Osteocyte (in vitro differentiated cells): ENCODE measurements around the gene NPW. TPM values are rescaled to one million over a fixed set of nuclear protein-coding genes. Genes with fewer than 3 reads are reported as not detected.

Experiments used
- DNase-seq: peaks from one replicate; pipeline ENCODE4 v3.0.0; 2021; ENCODE audit warnings: mixed read lengths; ENCODE audit not compliant: unreplicated experiment; ENCODE audit errors: extremely low spot score
- H3K27ac Mint-ChIP-seq: one replicate; pipeline ENCODE4 v1.8.0; 2021; ENCODE audit warnings: mild to moderate bottlenecking, mixed read lengths; ENCODE audit not compliant: unreplicated experiment
- H3K27me3 Mint-ChIP-seq: one replicate; pipeline ENCODE4 v1.8.0; 2021; ENCODE audit warnings: mixed read lengths; ENCODE audit not compliant: unreplicated experiment
- H3K36me3 Mint-ChIP-seq: one replicate; pipeline ENCODE4 v1.8.0; 2021; ENCODE audit warnings: mixed read lengths; ENCODE audit not compliant: unreplicated experiment
- H3K4me1 Mint-ChIP-seq: one replicate; pipeline ENCODE4 v1.8.0; 2021; ENCODE audit warnings: mixed read lengths; ENCODE audit not compliant: unreplicated experiment
- H3K4me3 Mint-ChIP-seq: one replicate; pipeline ENCODE4 v1.8.0; 2021; ENCODE audit warnings: mild to moderate bottlenecking, moderate library complexity, mixed read lengths; ENCODE audit not compliant: unreplicated experiment
- H3K9me3 Mint-ChIP-seq: one replicate; pipeline ENCODE4 v1.8.0; 2021; ENCODE audit warnings: mixed read lengths; ENCODE audit not compliant: unreplicated experiment
- CTCF ChIP-seq: fragments of 200-600 bp; sonication (generic); IDR thresholded peaks from 2 replicates; pipeline ENCODE4 v1.5.0; 2021; ENCODE audit warnings: antibody characterized with exemption, mild to moderate bottlenecking, moderate library complexity
- total RNA-seq: library from RNA; stranded (reverse); gene quantifications from 2 replicates; pipeline ENCODE4 v1.2.1, GENCODE V29; 2021

NPW gene
- total RNA-seq, 1 donor from 2014 or later: 4.1 TPM

- no peak overlapping the region for H3K27ac Mint-ChIP-seq
- no peak for DNase-seq
- peaks cover 14% of the 10 kb centered on the region for H3K4me1 Mint-ChIP-seq
- no peak for TF ChIP-seq CTCF
- H3K9me3 Mint-ChIP-seq: no peaks in the 10 kb centered on the region
- peaks cover 9% of the 10 kb centered on the region for H3K36me3 Mint-ChIP-seq
- H3K4me3 Mint-ChIP-seq: peak overlapping the region; percentile 80
- peaks cover 19% of the 10 kb centered on the region for H3K27me3 Mint-ChIP-seq
Measured at GRCh38 chr16:1984347-1985225, 35.0 kb upstream of the NPW start.

GRCh38 chr16:1985466-1986150 lies 34.0 kb upstream of the NPW start:
- Mint-ChIP-seq H3K4me3 (no peak overlapping the region), H3K9me3 (no peaks in the 10 kb centered on the region), H3K4me1 (peaks cover 14% of the 10 kb centered on the region), H3K27me3 (peaks cover 15% of the 10 kb centered on the region), H3K27ac (no peak overlapping the region), H3K36me3 (peaks cover 9% of the 10 kb centered on the region)
- no peak for DNase-seq
- no peak for TF ChIP-seq CTCF

GRCh38 chr16:1987198-1987597 lies 32.4 kb upstream of the NPW start:
- peaks cover 9% of the 10 kb centered on the region for H3K36me3 Mint-ChIP-seq
- no peaks in the 10 kb centered on the region for H3K9me3 Mint-ChIP-seq
- no peak overlapping the region for H3K4me3 Mint-ChIP-seq
- no peak for TF ChIP-seq CTCF
- DNase-seq: no peak
- no peak overlapping the region for H3K27ac Mint-ChIP-seq
- peaks cover 10% of the 10 kb centered on the region for H3K27me3 Mint-ChIP-seq
- peaks cover 17% of the 10 kb centered on the region for H3K4me1 Mint-ChIP-seq

GRCh38 chr16:1989209-1990100 lies 30.1 kb upstream of the NPW start, which contains the start of gene SYNGR3:
Gene SYNGR3 (plus strand): TSS chr16:1989970. CDS start chr16:1990103, 133 bp downstream.
- no peak for TF ChIP-seq CTCF
- Mint-ChIP-seq H3K4me3 (peak within 1 kb of the TSS; percentile 14), H3K4me1 (peaks cover 15% of the 10 kb centered on the region), H3K9me3 (no peaks in the 10 kb centered on the region), H3K36me3 (peaks cover 9% of the 10 kb centered on the region), H3K27ac (no peak within 1 kb of the TSS), H3K27me3 (peaks cover 10% of the 10 kb centered on the region)
- DNase-seq: no peak
